Stimulated activated naive CD8-positive, alpha-beta T cell treated with anti-CD3 and anti-CD28 coated beads, Interleukin-15, Interleukin-2, amounts not matched to agents 100 U/mL and 50 U/mL, for 24 hours (primary cell): ENCODE results near the gene HM13.
"Not testable (repeated sequence)": the region's sequence is repeated elsewhere in the genome, so short reads cannot be mapped to it uniquely, and the experiment has no call there.

Experiments used
- ATAC-seq: fragments of 150-1000 bp; cut with Tn5 transposase; one replicate; pipeline ENCODE4 v1.10.0; 2021
- DNase-seq: peaks from one replicate; pipeline ENCODE4 v3.0.0; 2021

Gene HM13

DNA sequence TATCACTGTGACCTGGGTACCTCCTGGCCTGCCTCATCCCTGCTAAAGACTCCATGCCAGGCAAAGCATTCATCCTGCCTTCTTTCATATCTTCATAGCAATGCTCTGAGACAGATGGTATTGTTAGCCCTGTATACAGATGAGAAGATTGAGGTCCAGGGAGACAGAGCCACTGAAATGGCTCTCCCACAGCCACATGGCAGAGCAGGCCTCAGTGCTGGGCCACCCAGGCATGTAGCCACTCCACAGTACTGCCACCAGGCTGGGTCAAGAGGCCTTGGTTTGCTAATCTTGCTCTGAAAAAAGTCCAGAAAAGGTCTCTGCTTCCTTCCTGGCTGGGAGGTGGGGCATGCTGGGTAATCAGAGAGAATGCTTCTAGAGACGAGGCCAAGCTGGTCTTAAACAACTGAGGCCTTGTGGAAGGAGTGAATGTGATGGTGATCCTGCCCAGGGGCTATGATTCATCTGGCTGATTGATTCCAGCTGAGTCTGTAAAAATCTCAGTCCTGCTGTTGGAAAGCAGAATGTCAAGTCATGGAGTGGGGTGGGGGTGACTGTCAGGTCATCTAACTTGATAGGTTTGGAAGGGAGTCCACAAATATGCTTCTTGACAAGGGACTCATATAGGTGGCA, 29.8 kb downstream of the HM13 start:
- no peak for DNase-seq
- no peak for ATAC-seq

DNA sequence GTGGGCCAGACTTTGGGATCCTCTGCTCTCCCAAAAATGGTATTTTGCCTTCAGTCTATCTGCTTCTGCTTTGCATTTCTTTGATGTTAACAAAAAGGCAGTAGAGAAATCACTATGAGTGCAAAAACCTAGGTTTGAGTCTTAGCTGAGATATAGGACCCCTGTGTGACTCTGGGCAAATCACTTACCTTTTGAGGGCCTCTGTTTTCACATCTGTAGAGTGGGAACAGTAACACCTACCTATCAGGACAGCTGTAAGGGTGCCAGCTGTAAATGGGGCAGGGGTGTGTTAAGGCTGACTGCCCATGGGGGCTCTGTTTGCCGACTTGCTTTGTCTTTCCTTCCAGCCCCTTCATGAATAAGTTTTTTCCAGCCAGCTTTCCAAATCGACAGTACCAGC, 30.4 kb downstream of the HM13 start:
- DNase-seq (no peak), ATAC-seq (no peak)

DNA sequence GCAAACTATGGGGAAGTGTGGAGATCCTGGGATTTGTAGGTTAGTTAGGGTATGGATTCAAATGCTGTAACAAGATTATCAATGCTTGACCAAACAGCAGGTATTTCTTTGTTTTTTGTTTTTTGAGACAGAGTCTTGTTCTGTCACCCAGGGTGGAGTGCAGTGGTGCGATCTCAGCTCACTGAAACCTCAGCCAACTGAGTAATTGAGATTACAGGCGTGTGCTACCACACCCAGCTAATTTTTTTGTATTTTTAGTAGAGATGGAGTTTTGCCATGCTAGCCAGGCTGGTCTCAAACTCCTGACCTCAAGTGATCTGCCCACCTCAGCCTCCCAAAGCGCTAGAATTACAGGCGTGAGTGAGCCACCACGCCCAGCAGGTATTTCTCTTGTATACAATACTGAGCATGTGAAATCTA, 31.4 kb downstream of the HM13 start:
- DNase-seq, ATAC-seq: not testable (repeated sequence)

DNA sequence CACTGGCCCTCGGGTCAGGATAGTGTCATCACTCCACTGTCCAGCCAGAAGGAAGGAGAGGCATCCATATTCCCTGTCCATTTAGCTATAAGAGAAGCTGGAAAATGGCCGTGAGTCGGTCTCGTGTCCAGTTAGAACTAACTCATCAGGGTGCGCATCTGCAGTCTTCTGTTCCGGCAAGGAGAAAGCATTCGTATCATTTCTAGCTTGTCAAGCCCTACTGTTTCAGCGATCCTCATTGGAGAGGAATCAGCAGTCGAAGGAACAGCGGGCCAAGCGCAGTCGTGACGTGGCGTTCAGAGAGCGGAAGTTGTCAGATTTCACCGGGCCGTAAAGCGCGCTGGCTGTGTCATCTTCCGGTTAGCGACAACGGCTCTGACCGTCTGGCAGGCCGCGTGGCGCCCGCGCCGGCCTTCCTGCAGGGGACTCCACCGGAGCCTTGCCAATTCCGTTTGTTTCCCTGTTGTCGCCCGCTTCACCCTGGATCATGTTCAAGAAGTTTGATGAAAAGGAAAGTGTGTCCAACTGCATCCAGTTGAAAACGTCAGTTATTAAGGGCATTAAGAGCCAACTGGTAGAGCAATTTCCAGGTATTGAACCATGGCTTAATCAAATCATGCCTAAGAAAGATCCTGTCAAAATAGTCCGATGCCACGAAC, 32.9 kb downstream of the HM13 start:
- ATAC-seq (peak; percentile 61), DNase-seq (peak; percentile 82)

DNA sequence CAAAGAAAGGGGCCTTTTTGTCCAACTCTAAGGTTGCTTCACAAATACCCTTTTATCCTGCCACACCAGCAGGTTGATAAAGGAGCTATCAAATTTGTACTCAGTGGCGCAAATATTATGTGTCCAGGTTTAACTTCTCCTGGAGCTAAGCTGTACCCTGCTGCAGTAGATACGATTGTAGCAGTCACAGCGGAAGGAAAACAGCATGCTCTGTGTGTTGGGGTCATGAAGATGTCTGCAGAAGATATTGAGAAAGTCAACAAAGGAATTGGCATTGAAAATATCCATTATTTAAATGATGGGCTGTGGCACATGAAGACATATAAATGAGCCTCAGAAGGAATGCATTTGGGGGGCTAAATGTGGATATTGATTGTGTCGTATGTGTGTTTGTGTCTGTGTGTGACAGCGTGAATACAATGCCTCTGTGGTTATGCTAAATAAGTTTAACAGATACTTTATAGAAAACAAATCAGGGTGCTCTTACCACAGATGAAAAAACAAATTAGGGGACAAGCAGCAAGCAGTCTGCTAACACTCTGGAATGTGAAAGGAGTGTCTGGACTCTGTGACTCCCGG, 33.6 kb downstream of the HM13 start:
- no peak for ATAC-seq
- DNase-seq, result no peak

DNA sequence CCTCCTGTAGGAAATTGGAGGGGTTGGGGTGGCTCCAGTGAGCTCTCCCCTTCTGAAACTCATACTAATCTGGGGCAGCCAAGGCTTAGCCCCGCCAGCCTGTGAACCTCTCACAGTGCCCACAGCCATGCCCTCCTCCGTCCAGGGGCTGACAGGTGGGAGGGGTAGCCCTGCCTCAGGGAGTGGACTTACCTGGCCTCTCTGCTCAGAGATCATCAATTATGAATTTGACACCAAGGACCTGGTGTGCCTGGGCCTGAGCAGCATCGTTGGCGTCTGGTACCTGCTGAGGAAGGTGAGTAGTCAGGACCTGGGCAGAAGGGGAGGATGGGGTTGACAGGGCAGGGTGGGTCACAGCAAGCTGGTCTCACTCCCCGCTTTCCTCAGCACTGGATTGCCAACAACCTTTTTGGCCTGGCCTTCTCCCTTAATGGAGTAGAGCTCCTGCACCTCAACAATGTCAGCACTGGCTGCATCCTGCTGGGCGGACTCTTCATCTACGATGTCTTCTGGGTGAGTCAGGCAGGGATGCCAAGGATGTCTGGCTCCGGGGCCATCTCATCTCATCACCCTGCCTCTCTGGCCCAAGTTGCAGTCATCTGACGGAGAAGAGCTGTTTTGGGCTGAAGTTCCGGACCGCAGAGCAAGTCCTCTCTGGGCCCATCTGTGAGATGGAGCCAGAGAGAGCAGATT, 34.7 kb downstream of the HM13 start:
- no peak for ATAC-seq
- DNase-seq, result no peak

DNA sequence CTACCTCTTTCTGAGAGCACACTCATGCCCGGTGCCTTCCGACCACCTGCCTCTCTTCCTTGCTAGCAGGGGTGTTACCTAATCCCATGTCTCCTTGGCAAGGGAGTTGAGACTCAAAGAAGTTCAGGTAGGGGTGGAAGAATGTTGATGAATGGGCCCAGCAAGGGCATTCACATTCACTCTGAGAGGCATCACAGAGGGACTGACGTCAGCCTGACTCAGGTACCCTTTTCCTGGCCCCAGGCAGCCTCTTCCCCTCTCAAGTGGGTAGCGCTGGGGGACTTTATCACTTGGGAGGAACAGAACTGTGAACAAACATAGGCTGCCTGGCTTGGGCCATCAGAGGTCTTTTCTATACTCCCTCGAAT, 35.3 kb downstream of the HM13 start:
- DNase-seq, result no peak
- no peak for ATAC-seq

DNA sequence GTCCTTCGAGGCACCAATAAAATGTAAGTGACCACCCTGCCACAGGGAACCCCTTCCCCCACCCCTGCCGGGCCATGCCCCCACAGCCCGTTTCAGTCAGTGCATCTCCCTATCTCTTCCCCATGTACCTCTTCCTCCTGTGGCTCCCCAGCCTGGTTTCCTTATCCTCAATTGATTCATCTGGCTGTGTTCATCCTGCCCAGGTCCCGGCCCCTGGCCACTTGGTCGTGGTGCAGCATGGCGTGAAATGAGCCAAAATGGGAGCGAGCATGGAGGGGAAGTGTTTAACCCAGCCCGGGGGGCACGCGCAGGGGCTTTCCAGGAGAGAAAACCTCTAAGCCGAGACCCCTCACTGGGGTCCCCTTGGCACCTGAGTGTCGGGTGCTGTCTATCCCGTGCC, 35.9 kb downstream of the HM13 start:
- ATAC-seq (no peak), DNase-seq (no peak)

DNA sequence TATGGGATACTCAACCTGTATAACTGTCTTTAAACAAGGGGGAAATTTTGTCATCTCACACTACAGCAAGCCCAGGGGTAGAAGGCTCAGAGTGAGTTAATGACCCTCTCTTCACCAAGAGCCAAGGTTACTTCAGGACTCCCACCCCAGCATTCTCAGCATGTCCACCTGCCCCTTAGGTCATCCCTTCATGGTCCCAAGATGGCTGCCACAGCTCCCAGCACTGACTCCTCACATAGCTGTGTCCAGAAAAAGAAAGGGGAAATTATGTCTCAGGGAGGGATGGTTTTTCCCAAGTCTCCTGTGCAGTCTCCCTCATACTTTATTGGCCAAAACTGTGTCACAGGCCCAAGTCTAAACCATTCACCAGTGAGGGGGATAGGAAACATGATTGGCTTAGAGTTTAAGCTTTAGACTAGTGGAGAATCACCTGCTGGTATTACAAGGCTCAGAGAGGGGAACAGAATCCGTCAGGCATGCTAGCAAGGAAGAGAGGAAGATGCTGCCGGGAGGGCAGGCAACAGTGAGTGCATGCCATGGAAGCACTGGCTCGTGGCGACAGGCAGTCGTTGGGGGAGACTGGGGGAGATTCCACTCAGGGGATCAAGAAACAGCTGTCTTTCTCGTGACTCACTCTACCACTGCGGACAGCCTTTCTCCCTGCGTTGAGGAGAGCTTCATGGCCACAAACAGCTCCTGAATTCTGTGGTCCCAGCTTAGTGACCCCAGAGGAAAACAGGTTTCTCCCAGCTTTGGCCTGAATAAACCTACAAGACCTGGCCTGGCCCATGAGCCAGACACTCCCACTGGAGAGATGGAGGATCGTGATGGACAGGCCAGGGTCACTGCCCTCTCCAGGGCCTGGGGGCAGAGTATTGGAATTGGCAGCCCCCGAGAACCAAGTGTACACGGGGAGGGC, 37.2 kb downstream of the HM13 start:
- ATAC-seq (no peak), DNase-seq (no peak)

DNA sequence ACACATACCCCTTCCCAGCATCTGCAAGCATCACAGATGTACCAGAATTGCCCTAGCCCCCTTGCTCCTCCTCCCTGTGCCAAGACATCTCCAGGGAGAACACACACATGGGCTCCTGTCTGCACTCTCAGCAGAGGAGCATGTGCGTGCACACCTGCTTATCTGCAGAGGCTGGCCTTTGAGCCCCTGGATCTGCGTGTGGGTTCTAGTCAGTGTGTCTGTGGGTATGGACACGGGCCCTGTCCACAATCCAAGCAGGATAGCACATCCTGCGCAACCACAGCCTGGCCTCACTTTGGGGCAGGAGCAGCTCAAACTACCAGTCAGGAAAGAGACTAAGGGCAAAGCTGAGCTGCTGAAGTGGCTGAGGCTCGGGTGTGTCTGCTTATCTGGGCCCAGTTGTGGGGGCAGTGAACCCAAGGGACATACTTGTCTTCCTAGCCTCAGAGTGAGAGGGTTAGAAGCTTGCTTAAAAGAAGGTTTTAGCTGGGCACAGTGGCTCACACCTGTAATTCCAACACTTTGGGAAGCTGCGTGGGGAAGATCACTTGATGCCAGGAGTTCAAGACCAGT, 41.0 kb downstream of the HM13 start:
- ATAC-seq (no peak), DNase-seq (no peak)

DNA sequence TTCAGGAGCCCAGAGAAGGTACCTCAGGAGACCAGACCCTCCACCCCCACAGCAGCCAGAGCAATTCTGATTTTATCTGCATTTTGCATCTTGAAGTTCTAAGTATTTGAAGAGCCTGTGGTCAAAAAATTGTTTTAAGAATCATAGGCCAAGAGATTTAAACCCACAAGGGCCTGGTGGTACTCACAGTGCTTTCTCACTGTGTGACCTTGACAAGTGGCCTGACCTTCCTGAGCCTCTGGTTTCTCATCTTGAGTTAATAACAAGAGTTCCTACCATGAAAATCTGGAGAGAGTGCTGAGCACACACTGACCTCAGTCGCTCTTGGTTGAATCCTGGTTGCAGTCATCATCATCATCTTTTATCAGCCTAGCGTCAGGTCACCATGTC, 45.5 kb downstream of the HM13 start:
- DNase-seq (no peak), ATAC-seq (no peak)

DNA sequence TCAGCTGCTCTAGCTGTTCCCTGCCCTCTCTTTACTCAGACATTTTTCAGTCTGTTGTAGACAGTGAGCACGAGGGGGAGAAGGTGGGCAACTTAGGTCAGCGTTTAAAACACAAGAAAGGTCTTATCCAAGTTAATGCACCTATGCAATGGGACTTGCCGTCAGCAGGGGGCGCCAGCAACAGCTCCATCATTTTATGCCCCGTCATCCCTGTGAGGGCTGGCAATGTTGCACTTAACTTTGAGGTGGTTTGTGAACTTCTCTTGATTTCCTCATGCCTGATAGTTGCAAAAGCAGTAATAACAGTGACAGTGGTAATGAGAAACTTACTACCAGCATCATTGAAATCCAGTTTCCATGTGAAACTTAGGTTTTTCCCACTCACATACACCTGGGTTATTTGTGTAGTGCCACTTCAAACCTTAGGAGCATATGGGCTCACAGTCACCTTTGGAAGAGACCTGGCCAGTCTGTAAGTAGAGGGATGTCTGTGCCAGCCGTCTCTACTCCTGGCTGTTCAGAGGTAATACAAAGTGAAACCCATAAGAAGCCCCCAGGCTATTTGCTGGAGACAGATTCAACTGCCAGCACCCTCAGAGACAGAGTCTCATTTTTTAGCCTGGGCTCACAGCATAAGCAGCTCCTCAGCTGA, 46.0 kb downstream of the HM13 start:
- DNase-seq (peak; percentile 81), ATAC-seq (peak; percentile 34)

DNA sequence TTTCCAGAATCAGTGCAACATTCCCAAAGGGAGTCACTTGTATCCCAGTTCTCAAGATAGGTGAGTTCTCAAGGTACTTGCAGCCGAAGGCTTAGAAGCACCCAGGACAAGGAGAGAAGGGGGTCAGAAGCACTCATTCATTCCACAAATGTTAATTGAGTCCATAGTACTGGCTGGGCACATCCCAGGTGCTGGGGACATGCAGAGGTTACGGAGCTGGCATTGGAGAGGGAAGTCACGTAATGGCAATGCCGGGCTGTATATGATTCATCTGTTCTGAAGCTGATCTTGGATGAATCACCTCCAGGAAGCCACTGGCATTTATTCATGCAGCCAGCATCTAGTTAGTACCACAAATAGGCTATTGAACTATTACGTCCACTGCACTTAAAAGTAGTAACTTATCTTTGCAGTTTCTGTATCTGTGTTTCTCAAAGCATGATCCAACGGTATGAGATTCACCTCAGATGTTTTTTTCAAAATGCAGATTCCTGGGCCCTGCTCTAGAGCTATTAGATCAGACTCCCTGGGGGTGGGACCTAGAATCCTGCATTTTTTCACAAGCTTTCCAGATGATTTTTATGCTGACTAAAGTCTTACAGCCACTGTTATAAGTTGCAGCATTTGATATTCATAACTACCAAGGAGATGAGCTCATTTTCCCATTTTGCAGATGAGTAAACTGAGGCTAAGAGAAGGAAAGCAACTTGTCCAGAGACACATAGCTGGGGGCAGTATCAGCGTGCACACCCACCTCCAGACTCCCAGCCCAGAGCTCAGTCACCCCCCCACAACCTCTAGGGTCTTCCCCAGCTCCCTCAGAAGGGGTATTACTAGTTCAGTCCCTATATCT, 46.7 kb downstream of the HM13 start:
- no peak for ATAC-seq
- no peak for DNase-seq

DNA sequence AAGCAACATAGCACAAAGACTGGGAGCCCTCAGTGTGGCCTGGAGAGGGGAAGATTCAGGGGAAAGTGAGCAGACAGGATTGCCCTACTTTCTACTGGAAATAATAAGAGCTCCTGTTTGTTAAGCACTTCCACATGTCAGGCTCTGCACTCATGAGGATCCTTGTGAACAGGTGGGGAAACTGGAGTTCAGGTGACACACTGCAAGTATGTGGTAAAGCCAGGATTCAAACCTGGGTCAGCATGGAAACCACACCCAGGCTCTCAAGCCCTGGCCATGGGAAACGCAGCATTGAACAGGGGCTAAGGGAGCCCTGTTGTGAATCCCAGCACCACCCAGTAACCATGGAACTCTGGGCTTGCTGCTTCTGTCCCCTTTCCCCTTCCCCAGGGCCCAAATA, 48.0 kb downstream of the HM13 start:
- ATAC-seq (no peak), DNase-seq (no peak)

DNA sequence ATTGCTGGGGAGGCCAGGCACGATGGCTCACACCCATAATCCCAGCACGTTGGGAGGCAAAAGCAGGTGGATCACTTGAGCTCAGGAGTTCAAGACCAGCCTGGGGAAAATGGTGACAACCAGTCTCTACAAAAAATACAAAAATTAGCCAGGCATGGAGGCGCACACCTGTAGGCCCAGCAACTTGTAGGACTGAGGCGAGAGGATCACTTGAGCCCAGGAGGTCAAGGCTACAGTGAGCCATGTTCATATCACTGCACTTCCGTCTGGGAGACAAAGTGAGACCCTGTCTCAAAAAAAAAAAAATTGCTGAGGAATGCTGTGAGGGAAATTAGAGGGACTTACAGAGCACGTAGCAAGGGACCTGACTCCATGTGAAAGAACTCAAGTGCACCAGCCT, 50.0 kb downstream of the HM13 start:
- ATAC-seq (no peak), DNase-seq (no peak)

DNA sequence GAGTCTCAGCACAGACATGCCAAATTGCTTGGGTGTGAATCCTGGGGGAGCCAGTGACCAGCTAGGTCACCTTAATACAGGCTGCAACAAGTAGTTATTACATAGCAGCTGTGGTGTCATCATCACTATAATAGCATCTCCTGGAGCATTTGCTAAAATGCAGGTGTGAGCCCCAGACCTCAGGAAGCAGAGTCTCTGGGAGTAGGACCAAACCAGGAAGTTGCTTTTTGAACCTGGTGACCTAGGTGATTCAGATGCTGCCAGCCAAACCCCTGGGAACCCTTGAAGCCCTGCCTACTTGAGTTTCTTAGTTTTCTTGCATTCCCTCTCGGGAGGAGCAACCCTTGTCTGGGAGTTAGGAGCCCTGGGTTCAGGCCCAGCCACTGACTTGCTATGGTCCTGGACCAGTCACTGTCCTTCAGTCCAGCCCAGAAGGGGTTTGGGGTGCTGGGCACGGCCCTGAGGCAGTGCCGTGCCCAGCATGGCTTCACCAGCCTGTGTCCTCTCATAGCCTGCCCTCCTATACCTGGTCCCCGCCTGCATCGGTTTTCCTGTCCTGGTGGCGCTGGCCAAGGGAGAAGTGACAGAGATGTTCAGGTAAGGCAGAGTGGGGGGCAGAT, 51.6 kb downstream of the HM13 start:
- no peak for ATAC-seq

DNA sequence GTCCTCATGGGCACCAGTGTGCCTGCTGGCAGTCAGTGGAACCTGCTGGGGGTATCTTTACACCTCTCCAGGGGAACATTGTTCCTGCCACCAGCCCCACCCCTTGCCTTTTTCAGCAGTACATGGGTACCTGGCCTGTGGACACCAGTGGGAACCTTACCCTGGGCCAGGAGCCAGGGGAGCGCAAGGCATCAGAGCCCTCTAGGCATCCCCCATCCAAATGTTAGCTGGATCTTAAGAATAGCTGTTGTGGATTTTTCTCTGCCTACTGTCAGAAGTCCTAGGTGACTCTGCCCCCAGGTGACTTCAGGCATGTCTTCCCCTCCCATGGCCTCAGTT, 52.0 kb downstream of the HM13 start:
- ATAC-seq, result no peak
- DNase-seq, result no peak

More for the DNA sequence above, 51.6 kb downstream of the HM13 start:
- no peak for DNase-seq

DNA sequence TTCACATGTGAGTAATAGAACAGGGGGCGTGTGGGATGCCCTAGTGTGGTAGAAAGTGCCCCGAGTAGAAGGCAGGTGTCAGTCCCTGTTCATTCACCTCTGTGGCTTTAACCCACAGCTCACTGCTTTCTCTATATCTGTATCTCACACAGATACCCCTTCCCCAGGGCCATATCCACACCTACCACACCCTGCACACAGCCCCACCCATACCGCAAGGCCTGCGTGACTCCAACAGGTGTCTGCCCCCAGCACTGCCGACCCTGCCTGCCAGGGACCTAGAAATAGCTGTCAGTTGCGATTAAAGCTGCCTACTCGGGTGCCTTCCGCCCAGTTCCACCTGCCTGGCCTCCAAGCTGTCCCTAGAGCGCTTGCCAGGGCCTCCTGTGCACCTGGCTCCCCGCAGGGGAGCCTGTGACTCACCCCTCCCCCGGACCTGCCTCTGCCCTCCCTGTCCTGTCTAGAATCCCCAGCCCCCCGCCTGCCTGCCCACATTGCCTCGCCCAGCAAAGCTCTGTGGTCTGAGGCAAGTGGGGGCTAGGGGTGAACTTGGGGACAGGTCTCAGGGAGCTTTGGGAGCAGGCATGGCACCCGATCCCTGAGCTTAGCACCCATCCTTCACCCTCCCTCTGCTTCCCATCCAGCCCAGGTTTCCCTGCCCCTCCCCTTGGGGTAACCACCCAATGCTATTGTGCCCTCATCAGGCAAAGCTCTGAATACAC, 52.6 kb downstream of the HM13 start:
- peak; percentile 38 for DNase-seq
- peak; percentile 10 for ATAC-seq

DNA sequence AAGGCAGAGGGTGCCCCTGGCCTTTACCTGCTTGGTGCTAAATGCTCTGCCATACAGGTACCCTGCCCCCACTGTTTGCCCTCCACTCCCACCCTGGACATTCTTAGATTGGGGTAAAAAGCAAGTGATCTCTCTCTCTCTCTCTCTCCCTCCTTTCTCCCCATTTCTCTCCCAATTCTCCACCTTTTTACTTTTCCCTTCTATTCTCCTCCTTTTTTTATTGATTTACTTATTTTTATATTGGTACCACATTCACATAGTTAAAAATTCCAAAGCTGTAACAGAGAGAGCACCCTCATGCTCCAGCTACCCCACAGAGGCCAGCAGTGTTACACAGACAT, 53.1 kb downstream of the HM13 start:
- ATAC-seq (no peak), DNase-seq (no peak)
